Skeletal muscle tissue (tissue), 4 donors: ENCODE results near the gene KIAA0513. TPM values are rescaled to one million over a fixed set of nuclear protein-coding genes. Genes with fewer than 3 reads are reported as not detected.
A peak's percentile ranks its signal among the peaks of the same experiment; 100 is the strongest.

Experiments
- H3K27ac ChIP-seq: one replicate; pipeline ENCODE4 v1.7.0; 2013; ENCODE audit warnings: mild to moderate bottlenecking, low read depth, low read length, inconsistent platforms
- H3K27me3 ChIP-seq, 3 donors: one replicate each; pipeline ENCODE4 v1.7.0; 2013; ENCODE audit warnings: low read length in 3 of 3; ENCODE audit not compliant: control insufficient read depth in 3 of 3, insufficient read depth in 3 of 3
- H3K36me3 ChIP-seq, 3 donors: one replicate each; pipeline ENCODE4 v1.7.0; 2013; ENCODE audit warnings: low read length in 3 of 3; ENCODE audit not compliant: control insufficient read depth in 3 of 3, insufficient read depth in 3 of 3
- H3K4me1 ChIP-seq, 3 donors: one replicate each; pipeline ENCODE4 v1.7.0; 2013; ENCODE audit warnings: low read length in 3 of 3, mild to moderate bottlenecking in 3 of 3; ENCODE audit not compliant: control insufficient read depth in 3 of 3, insufficient read depth in 3 of 3
- H3K4me3 ChIP-seq, 3 donors: one replicate each; pipeline ENCODE4 v1.7.0; 2013; ENCODE audit warnings: low read length in 3 of 3
- H3K9ac ChIP-seq, 3 donors: one replicate each; pipeline ENCODE4 v1.7.0; 2013; ENCODE audit warnings: low read length in 3 of 3, mild to moderate bottlenecking in 3 of 3, moderate library complexity in 2 of 3, low read depth in 1 of 3
- H3K9me3 ChIP-seq, 3 donors: one replicate each; pipeline ENCODE4 v1.7.0; 2013; ENCODE audit warnings: low read length in 3 of 3; ENCODE audit not compliant: control insufficient read depth in 3 of 3
- total RNA-seq: library from RNA; depleted of rRNA; stranded (reverse); fragments of >200 nt; gene quantifications from one replicate; pipeline ENCODE4 v1.2.3, GENCODE V29; 2014
- donor health status: Osteomylitis.

KIAA0513 gene
- total RNA-seq, 1 donor from 2014 or later = 5.7 TPM

DNA sequence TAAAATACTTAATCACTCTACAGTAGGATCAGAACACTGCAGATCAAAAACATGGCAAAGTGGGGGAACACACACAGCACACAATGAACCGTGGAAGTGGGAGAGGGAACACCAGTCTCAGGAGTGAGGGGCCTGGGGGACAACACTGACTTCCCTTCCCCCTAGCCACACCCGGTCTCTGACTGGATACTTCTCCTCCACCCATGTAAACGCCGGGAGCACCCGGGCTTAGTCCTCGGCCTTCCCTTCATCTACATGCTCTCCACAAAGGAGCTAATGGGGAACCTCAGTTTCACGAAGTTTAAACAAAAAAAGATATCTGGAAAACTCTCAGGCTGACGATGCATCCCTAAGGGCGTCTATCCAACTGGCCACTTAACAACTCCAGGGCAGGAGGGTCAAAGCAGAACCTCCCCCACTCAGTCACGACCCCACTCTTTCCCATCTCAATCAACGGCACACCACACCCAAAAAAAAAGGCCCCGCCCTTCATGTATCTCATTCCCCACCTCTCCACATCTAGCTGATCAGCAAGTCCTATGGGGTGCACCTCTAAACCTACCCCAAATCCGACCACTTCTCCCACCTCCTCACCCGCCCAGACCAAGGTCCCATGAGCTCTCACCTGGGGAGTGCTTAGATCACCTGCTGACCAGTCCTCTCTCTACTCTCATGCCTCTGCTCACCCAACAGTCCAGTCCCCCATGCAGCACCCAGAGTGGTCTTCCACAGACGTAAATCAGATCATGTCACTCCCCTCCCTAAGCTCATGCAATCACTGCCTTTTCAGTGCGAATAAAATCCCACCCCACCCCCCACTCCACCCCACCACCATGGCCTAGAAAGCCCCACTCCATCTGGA is 23.6 kb upstream of the KIAA0513 start:
- Histone ChIP-seq H3K27me3 (no peaks in the 10 kb centered on the region), H3K4me3 (peak overlapping the region in 2 of 3 donors; percentile 33 to 42), H3K4me1 (peaks cover 53 to 82% (median 69%) of the 10 kb centered on the region in 3 donors), H3K9me3 (no peaks in the 10 kb centered on the region), H3K9ac (peak overlapping the region in 2 of 3 donors; percentile 18 to 27), H3K27ac (peak overlapping the region; percentile 78), H3K36me3 (no peaks in the 10 kb centered on the region)

GRCh38 chr16:85004587-85005205 is 22.9 kb upstream of the KIAA0513 start:
- H3K36me3 ChIP-seq = no peaks in the 10 kb centered on the region
- H3K4me3 ChIP-seq = peak overlapping the region; percentile 6 to 33 (median 14)
- peaks cover 58 to 82% (median 69%) of the 10 kb centered on the region in 3 donors for H3K4me1 ChIP-seq
- H3K9ac ChIP-seq = peak overlapping the region; percentile 24 to 36 (median 27)
- peak overlapping the region; percentile 78 for H3K27ac ChIP-seq
- H3K27me3 ChIP-seq = no peaks in the 10 kb centered on the region
- no peaks in the 10 kb centered on the region for H3K9me3 ChIP-seq

GRCh38 chr16:85005285-85006069 is 22.1 kb upstream of the KIAA0513 start:
- Histone ChIP-seq H3K4me1 (peaks cover 62 to 87% (median 76%) of the 10 kb centered on the region in 3 donors), H3K27me3 (no peaks in the 10 kb centered on the region), H3K4me3 (peak overlapping the region in 2 of 3 donors; percentile 6 to 34), H3K9me3 (no peaks in the 10 kb centered on the region), H3K27ac (peak overlapping the region; percentile 78), H3K9ac (peak overlapping the region; percentile 24 to 54 (median 27)), H3K36me3 (no peaks in the 10 kb centered on the region)

GRCh38 chr16:85006639-85007038 is 21.0 kb upstream of the KIAA0513 start:
- no peak overlapping the region for H3K4me3 ChIP-seq
- peaks cover 57 to 81% (median 72%) of the 10 kb centered on the region in 3 donors for H3K4me1 ChIP-seq
- no peak overlapping the region for H3K27ac ChIP-seq

DNA sequence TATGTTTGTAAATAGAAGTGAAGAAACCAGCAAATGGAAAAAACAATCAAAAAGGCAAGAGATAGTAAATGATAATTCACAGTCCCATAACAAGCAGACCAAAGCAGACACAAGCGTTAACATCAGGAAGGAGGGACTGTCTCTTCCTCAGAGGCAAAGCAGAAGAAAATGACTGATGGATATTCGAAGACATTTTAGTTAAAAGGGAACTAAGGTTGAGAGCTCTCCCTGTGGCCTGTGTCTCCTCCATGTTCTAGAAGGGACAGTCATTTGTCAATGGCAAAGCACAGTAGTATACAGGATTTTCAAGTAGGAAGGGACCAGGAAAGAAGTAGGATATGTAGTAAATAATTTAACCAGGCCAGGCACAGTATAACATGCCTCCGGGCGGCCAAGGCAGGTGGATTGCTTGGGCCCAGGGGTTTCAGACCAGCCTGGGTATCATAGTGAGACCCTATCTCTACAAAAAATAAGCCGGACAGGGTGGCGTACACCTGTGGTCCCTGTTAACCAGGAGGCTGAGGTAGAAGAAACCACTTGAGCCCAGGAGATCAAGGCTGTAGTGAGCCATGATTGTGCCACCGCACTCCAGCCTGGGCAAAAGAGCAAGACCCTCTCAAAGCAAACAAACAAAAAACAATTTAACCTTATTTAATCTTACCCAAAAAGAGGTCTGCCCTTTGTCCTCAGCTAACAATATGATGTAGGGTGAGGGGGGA is 19.9 kb upstream of the KIAA0513 start:
- peaks cover 54 to 77% (median 69%) of the 10 kb centered on the region in 3 donors for H3K4me1 ChIP-seq
- H3K36me3 ChIP-seq = no peaks in the 10 kb centered on the region

More at GRCh38 chr16:85006639-85007038, 21.0 kb upstream of the KIAA0513 start:
- Histone ChIP-seq H3K27me3 (no peaks in the 10 kb centered on the region), H3K9ac (no peak overlapping the region), H3K36me3 (no peaks in the 10 kb centered on the region), H3K9me3 (no peaks in the 10 kb centered on the region)

DNA sequence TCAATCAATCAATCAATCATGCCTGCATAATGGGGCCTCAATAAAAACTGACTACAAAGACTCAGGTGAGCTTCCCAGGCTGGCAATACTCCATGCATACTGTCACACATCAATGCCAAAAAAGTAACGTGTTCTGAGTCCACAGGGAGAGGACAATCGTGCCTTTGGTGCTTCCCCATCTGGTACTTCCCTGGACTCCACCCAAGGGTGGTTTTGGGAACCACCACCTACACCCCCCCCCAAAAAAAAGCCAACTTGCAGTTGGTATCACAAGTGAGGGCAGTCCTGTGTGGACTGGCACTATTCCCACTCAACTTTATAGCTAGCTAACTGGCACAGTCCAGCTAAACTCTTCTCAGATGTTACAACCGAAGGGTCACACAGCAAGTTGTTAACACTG is 19.3 kb upstream of the KIAA0513 start:
- Histone ChIP-seq H3K4me3 (no peak overlapping the region), H3K9ac (no peak overlapping the region), H3K36me3 (no peaks in the 10 kb centered on the region), H3K27ac (no peak overlapping the region), H3K27me3 (no peaks in the 10 kb centered on the region), H3K9me3 (no peaks in the 10 kb centered on the region), H3K4me1 (peaks cover 48 to 72% (median 63%) of the 10 kb centered on the region in 3 donors)

More for the DNA sequence above, 19.9 kb upstream of the KIAA0513 start:
- Histone ChIP-seq H3K4me3 (no peak overlapping the region), H3K27ac (no peak overlapping the region), H3K9ac (no peak overlapping the region), H3K9me3 (no peaks in the 10 kb centered on the region), H3K27me3 (no peaks in the 10 kb centered on the region)

DNA sequence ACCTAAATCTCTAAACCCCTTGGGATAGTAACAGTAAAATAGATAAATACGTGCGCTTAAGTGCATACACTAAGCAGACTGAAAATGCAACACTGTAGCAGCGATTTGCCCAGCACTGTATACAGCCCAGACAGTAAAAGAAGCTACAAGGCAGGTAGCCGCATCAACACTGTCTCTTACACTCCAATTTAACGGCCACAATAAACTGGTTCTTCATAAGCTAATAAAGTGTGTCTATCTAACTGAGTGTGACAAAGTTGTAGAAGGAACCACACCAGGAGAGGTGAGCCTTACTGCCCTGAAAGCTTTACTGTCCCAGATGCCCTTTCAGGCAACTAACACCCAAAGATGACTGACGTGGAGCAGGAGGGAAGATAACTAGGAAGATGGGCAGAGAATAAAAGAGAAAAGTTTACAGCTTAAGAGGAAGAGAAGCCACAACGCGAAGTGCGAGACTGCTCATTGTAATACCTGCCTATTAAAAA is 17.1 kb upstream of the KIAA0513 start:
- H3K27ac ChIP-seq = peak overlapping the region; percentile 99

GRCh38 chr16:85010931-85011845 is 16.4 kb upstream of the KIAA0513 start, which contains the start of gene ZDHHC7:
Gene ZDHHC7 (minus strand): TSS chr16:85011535. CDS start chr16:84990618, 20,917 bp downstream.
- no peaks in the 10 kb centered on the region for H3K27me3 ChIP-seq
- H3K4me1 ChIP-seq = peaks cover 20 to 43% (median 35%) of the 10 kb centered on the region in 3 donors
- H3K9ac ChIP-seq = peak within 1 kb of the TSS; percentile 97 to 99 (median 98)
- peak within 1 kb of the TSS; percentile 82 to 96 (median 94) for H3K4me3 ChIP-seq
- H3K9me3 ChIP-seq = no peaks in the 10 kb centered on the region
- H3K36me3 ChIP-seq = no peaks in the 10 kb centered on the region
- H3K27ac ChIP-seq = peak within 1 kb of the TSS; percentile 99

More for the DNA sequence above, 17.1 kb upstream of the KIAA0513 start:
- H3K27me3 ChIP-seq = no peaks in the 10 kb centered on the region
- peak overlapping the region; percentile 82 to 96 (median 90) for H3K4me3 ChIP-seq
- H3K36me3 ChIP-seq = no peaks in the 10 kb centered on the region
- H3K4me1 ChIP-seq = peaks cover 26 to 49% (median 41%) of the 10 kb centered on the region in 3 donors
- H3K9me3 ChIP-seq = no peaks in the 10 kb centered on the region
- peak overlapping the region; percentile 97 to 99 (median 98) for H3K9ac ChIP-seq
